Skeletal muscle tissue (tissue), 1 donor: ENCODE data around the gene ELN. TPM values are rescaled to one million over a fixed set of nuclear protein-coding genes. Genes with fewer than 3 reads are reported as not detected.

ENCODE experiments used
- total RNA-seq: library from RNA; depleted of rRNA; stranded (reverse); fragments of >200 nt; gene quantifications from one replicate; pipeline ENCODE4 v1.2.3, GENCODE V29; 2014

ELN gene
- total RNA-seq, 1 donor from 2014 or later: 107 TPM

Other genes starting within 250 kb of the ELN start
- not detected for gene CLDN4, start 197.2 kb upstream of the ELN start, total RNA-seq
- 1.6 TPM for gene METTL27, start 185.7 kb upstream of the ELN start, total RNA-seq
- gene TMEM270, start 167.0 kb upstream of the ELN start, total RNA-seq: not detected
- gene LIMK1, start 55.6 kb downstream of the ELN start, total RNA-seq: 4.7 TPM
- gene EIF4H, start 146.2 kb downstream of the ELN start, total RNA-seq: 188 TPM
- gene LAT2, start 181.8 kb downstream of the ELN start, total RNA-seq: 5.2 TPM
- 21.4 TPM for gene RFC2, start 226.2 kb downstream of the ELN start, total RNA-seq